ENCODE results near the gene LRRC36.

DNA sequence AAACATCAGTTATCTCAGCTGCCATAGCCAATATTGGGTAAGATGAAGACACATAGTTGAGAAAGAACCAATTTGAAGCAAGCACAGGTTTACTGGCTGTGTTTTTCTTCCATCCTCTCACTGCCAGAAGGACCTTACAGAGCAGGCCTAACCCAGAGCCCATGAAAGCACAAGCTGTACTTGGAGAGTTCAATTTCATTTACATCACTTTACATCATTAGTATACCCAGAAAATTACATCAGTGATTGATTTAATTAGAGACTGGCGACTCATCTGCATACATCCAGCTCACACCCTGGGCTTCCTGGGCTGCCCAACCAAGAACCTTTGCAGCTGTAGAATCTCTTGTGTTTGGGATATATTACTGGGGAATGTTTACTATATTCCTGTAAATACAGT is 23.7 kb downstream of the LRRC36 start:
- TF ChIP-seq, protein P1, sequence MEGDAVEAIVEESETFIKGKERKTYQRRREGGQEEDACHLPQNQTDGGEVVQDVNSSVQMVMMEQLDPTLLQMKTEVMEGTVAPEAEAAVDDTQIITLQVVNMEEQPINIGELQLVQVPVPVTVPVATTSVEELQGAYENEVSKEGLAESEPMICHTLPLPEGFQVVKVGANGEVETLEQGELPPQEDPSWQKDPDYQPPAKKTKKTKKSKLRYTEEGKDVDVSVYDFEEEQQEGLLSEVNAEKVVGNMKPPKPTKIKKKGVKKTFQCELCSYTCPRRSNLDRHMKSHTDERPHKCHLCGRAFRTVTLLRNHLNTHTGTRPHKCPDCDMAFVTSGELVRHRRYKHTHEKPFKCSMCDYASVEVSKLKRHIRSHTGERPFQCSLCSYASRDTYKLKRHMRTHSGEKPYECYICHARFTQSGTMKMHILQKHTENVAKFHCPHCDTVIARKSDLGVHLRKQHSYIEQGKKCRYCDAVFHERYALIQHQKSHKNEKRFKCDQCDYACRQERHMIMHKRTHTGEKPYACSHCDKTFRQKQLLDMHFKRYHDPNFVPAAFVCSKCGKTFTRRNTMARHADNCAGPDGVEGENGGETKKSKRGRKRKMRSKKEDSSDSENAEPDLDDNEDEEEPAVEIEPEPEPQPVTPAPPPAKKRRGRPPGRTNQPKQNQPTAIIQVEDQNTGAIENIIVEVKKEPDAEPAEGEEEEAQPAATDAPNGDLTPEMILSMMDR (IDR thresholded peaks at IDR 0.05), result no peak
- no peak for TF ChIP-seq EP300 (IDR thresholded peaks at IDR 0.05)

Measured in tibial nerve (tissue), 4 donors.